ENCODE measurements around the gene MARCKSL1. TPM values are rescaled to one million over a fixed set of nuclear protein-coding genes. Genes with fewer than 3 reads are reported as not detected.

MARCKSL1 gene
- total and polyA plus RNA-seq, 2 of the 13 experiments (the other 11 are each of a cell fraction or from before 2014, with no cell fraction given) = 81.9 to 155 TPM

DNA sequence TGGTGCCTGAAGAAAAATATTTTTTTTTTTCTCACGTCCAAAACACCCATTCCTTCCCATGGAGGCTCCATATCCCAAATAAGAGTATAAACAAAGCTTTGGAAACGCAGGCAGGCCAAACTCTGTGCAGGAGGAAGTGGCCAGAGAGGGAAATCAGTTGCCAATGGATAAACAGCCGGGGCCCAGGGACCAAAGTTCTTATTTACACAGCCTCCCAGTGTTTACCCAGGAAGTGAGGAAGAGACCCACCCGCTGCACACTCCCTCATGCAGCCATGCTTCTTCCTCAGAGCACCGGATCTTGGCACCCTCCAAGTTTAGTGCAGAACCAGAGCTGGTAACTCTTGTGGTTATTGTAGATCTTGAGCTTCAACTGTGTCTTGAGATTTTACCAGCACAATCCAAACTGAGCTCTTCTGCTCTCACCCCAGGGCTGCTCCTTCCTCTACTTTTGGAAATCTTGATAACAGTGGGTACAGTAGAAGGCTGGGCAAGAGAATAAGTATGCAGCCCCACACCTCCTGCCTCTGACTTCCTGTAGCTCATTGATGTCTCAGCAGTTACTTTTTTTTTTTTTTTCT is 14.2 kb downstream of the MARCKSL1 start (continued):
- TF ChIP-seq, protein P1, sequence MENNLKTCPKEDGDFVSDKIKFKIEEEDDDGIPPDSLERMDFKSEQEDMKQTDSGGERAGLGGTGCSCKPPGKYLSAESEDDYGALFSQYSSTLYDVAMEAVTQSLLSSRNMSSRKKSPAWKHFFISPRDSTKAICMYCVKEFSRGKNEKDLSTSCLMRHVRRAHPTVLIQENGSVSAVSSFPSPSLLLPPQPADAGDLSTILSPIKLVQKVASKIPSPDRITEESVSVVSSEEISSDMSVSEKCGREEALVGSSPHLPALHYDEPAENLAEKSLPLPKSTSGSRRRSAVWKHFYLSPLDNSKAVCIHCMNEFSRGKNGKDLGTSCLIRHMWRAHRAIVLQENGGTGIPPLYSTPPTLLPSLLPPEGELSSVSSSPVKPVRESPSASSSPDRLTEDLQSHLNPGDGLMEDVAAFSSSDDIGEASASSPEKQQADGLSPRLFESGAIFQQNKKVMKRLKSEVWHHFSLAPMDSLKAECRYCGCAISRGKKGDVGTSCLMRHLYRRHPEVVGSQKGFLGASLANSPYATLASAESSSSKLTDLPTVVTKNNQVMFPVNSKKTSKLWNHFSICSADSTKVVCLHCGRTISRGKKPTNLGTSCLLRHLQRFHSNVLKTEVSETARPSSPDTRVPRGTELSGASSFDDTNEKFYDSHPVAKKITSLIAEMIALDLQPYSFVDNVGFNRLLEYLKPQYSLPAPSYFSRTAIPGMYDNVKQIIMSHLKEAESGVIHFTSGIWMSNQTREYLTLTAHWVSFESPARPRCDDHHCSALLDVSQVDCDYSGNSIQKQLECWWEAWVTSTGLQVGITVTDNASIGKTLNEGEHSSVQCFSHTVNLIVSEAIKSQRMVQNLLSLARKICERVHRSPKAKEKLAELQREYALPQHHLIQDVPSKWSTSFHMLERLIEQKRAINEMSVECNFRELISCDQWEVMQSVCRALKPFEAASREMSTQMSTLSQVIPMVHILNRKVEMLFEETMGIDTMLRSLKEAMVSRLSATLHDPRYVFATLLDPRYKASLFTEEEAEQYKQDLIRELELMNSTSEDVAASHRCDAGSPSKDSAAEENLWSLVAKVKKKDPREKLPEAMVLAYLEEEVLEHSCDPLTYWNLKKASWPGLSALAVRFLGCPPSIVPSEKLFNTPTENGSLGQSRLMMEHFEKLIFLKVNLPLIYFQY (CRISPR knock-in tag; IDR thresholded peaks at IDR 0.05; ENCODE audit: borderline replicate concordance) = peak; percentile 57; the same call in 1 of the 2 replicates
- no peak for TF ChIP-seq ZBTB1 (CRISPR knock-in tag; IDR thresholded peaks at IDR 0.05; ENCODE audit: borderline replicate concordance)
- TF ChIP-seq, protein P2, sequence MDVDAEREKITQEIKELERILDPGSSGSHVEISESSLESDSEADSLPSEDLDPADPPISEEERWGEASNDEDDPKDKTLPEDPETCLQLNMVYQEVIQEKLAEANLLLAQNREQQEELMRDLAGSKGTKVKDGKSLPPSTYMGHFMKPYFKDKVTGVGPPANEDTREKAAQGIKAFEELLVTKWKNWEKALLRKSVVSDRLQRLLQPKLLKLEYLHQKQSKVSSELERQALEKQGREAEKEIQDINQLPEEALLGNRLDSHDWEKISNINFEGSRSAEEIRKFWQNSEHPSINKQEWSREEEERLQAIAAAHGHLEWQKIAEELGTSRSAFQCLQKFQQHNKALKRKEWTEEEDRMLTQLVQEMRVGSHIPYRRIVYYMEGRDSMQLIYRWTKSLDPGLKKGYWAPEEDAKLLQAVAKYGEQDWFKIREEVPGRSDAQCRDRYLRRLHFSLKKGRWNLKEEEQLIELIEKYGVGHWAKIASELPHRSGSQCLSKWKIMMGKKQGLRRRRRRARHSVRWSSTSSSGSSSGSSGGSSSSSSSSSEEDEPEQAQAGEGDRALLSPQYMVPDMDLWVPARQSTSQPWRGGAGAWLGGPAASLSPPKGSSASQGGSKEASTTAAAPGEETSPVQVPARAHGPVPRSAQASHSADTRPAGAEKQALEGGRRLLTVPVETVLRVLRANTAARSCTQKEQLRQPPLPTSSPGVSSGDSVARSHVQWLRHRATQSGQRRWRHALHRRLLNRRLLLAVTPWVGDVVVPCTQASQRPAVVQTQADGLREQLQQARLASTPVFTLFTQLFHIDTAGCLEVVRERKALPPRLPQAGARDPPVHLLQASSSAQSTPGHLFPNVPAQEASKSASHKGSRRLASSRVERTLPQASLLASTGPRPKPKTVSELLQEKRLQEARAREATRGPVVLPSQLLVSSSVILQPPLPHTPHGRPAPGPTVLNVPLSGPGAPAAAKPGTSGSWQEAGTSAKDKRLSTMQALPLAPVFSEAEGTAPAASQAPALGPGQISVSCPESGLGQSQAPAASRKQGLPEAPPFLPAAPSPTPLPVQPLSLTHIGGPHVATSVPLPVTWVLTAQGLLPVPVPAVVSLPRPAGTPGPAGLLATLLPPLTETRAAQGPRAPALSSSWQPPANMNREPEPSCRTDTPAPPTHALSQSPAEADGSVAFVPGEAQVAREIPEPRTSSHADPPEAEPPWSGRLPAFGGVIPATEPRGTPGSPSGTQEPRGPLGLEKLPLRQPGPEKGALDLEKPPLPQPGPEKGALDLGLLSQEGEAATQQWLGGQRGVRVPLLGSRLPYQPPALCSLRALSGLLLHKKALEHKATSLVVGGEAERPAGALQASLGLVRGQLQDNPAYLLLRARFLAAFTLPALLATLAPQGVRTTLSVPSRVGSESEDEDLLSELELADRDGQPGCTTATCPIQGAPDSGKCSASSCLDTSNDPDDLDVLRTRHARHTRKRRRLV (CRISPR knock-in tag; IDR thresholded peaks at IDR 0.05) = no peak
- no peak for TF ChIP-seq ZNF563 (CRISPR knock-in tag; IDR thresholded peaks at IDR 0.05)
- no peak for TF ChIP-seq ZNF143 (CRISPR knock-in tag; IDR thresholded peaks at IDR 0.05)
- TF ChIP-seq MEIS1 (CRISPR knock-in tag; IDR thresholded peaks at IDR 0.05; ENCODE audit: borderline replicate concordance) = no peak
- TF ChIP-seq GTF3A (CRISPR knock-in tag; conservative IDR thresholded peaks at IDR 0.05) = no peak
- TF ChIP-seq MED1 (CRISPR knock-in tag; IDR thresholded peaks at IDR 0.05) = peak; percentile 92
- peak; percentile 84 for TF ChIP-seq NCOA2 (CRISPR knock-in tag; IDR thresholded peaks at IDR 0.05)
- TF ChIP-seq PHB2 (IDR thresholded peaks at IDR 0.05; ENCODE audit: partially characterized antibody) = no peak
- TF ChIP-seq, protein P3, sequence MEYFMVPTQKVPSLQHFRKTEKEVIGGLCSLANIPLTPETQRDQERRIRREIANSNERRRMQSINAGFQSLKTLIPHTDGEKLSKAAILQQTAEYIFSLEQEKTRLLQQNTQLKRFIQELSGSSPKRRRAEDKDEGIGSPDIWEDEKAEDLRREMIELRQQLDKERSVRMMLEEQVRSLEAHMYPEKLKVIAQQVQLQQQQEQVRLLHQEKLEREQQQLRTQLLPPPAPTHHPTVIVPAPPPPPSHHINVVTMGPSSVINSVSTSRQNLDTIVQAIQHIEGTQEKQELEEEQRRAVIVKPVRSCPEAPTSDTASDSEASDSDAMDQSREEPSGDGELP (IDR thresholded peaks at IDR 0.05; ENCODE audit: borderline replicate concordance, low read depth) = peak; percentile 51; the same call in 1 of the 2 replicates
- no peak for TF ChIP-seq ZNF251 (CRISPR knock-in tag; IDR thresholded peaks at IDR 0.05)
- TF ChIP-seq, protein P4, sequence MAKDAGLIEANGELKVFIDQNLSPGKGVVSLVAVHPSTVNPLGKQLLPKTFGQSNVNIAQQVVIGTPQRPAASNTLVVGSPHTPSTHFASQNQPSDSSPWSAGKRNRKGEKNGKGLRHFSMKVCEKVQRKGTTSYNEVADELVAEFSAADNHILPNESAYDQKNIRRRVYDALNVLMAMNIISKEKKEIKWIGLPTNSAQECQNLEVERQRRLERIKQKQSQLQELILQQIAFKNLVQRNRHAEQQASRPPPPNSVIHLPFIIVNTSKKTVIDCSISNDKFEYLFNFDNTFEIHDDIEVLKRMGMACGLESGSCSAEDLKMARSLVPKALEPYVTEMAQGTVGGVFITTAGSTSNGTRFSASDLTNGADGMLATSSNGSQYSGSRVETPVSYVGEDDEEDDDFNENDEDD (CRISPR knock-in tag; IDR thresholded peaks at IDR 0.05; ENCODE audit: borderline replicate concordance) = peak; percentile 38; the same call in 1 of the 2 replicates
- TF ChIP-seq HNRNPUL1 (IDR thresholded peaks at IDR 0.05; ENCODE audit: low read depth, low read length) = no peak
- peak; percentile 58; the same call in 1 of the 2 replicates for TF ChIP-seq ZNF3 (CRISPR knock-in tag; IDR thresholded peaks at IDR 0.05)
- TF ChIP-seq BHLHE40 (IDR thresholded peaks at IDR 0.05; ENCODE audit: low read length) = no peak
- 0 out of 2 replicates have a peak, but pooled peaks have one; percentile 25 for TF ChIP-seq ZMAT3 (CRISPR knock-in tag; conservative IDR thresholded peaks at IDR 0.05)

Measured in HepG2 (cell line).